Gastrocnemius medialis (tissue), 4 donors: ENCODE results near the gene ZNF697. TPM values are rescaled to one million over a fixed set of nuclear protein-coding genes. Genes with fewer than 3 reads are reported as not detected.

Experiments used
- ATAC-seq, 2 donors: fragments of 150-250 bp; one replicate each; pipeline ENCODE4 v1.9.1; 2016
- DNase-seq, 2 donors: peaks; one replicate each; pipeline ENCODE4 v3.0.0-alpha.2; 2019
- H3K27ac ChIP-seq, 4 donors: fragments of 200-600 bp; sonication (generic); 1 replicate in 1 of 4; 2 replicates in 3 of 4; pipeline ENCODE4 v1.5.1; 2016 to 2018; ENCODE audit warnings: mild to moderate bottlenecking in 2 of 4, moderate library complexity in 1 of 4
- H3K27me3 ChIP-seq, 3 donors: fragments of 200-600 bp; sonication (generic) in 2 of 3; 1 replicate in 1 of 3; 2 replicates in 2 of 3; pipeline versions ENCODE4 v1.5.1 to v1.6.0; 2016 to 2019; ENCODE audit warnings: mild to moderate bottlenecking in 1 of 3, moderate library complexity in 1 of 3
- H3K36me3 ChIP-seq, 2 donors: fragments of 200-600 bp; sonication (generic) in 1 of 2; one replicate each; pipeline ENCODE4 v1.5.1; 2017 to 2018
- H3K4me1 ChIP-seq, 2 donors: fragments of 200-600 bp; sonication (generic) in 1 of 2; one replicate each; pipeline ENCODE4 v1.5.1; 2016 to 2017; ENCODE audit warnings: mild to moderate bottlenecking in 2 of 2
- H3K4me3 ChIP-seq, 4 donors: fragments of 200-600 bp; sonication (generic) in 3 of 4; 1 replicate in 1 of 4; 2 replicates in 3 of 4; pipeline ENCODE4 v1.5.1; 2016 to 2019; ENCODE audit warnings: mild to moderate bottlenecking in 2 of 4
- H3K9me3 ChIP-seq, 3 donors: fragments of 200-600 bp; sonication (generic) in 2 of 3; 1 replicate in 1 of 3; 2 replicates in 2 of 3; pipeline ENCODE4 v1.5.1; 2016 to 2019
- POLR2A ChIP-seq, 2 donors: fragments of 450-650 bp; IDR thresholded peaks; one replicate each; pipeline ENCODE4 v1.6.1; 2017; ENCODE audit warnings: antibody characterized with exemption in 2 of 2, mild to moderate bottlenecking in 2 of 2, moderate library complexity in 2 of 2
- in situ Hi-C, 4 donors: fragments of 200-750 bp; cut with MboI; loops; one replicate each; pipeline versions ENCODE4 v1.15.0 to v1.8.0; 2017; ENCODE audit warnings: low sequenced_read_pairs in 4 of 4
- intact Hi-C: fragments of 100-400 bp; cut with DNase I; formaldehyde crosslinking; loops from one replicate; pipeline ENCODE4 v1.15.1; 2023; ENCODE audit warnings: low total_unique reads
- total RNA-seq, 4 donors: library from RNA; depleted of rRNA; stranded (reverse); fragments of >200 nt; gene quantifications; one replicate each; pipeline versions ENCODE4 v1.1.0 to v1.2.3, GENCODE V29; 2016
- TF ChIP-seq, protein P1 (sequence below), 5 experiments: fragments of 450-650 bp in 3 of 5; fragments of 200-600 bp in 2 of 5; sonication (generic) in 2 of 5; IDR thresholded peaks in 4 of 5; conservative IDR thresholded peaks in 1 of 5; 1 replicate in 4 of 5; 2 replicates in 1 of 5; pipeline ENCODE4 v1.5.1; 2016 to 2019; ENCODE audit warnings: antibody characterized with exemption in 5 of 5, mild to moderate bottlenecking in 3 of 5, moderate library complexity in 3 of 5

Gene ZNF697
- total RNA-seq, 4 donors from 2014 or later: 1.4 to 3.1 (median 2.9) TPM

DNA sequence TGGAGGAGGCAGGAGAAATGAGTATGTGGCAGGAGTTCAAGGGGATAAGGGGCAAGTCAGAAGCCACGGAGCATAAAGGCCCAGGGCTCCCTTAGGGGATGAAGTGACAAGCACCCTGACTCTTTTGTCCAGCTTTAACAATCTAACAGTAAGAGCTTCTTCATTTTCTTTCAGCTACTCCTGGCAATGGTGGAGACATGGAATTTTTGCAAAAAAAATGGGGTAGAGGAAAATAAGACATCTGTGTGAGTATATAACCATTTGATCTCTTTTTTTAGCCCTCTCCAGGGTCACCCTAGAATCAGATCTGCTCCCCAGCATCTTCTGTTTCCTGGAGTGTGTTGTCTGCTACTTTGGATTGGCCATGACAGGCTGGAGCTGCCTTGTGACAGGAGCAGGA is 47.1 kb downstream of the ZNF697 start:
- H3K27ac ChIP-seq: no peak overlapping the region
- intact Hi-C loops (no loop called here), in situ Hi-C loops (no loop called here)
- no peaks in the 10 kb centered on the region for H3K27me3 ChIP-seq
- H3K9me3 ChIP-seq: no peaks in the 10 kb centered on the region
- DNase-seq: no peak
- TF ChIP-seq, protein P1, sequence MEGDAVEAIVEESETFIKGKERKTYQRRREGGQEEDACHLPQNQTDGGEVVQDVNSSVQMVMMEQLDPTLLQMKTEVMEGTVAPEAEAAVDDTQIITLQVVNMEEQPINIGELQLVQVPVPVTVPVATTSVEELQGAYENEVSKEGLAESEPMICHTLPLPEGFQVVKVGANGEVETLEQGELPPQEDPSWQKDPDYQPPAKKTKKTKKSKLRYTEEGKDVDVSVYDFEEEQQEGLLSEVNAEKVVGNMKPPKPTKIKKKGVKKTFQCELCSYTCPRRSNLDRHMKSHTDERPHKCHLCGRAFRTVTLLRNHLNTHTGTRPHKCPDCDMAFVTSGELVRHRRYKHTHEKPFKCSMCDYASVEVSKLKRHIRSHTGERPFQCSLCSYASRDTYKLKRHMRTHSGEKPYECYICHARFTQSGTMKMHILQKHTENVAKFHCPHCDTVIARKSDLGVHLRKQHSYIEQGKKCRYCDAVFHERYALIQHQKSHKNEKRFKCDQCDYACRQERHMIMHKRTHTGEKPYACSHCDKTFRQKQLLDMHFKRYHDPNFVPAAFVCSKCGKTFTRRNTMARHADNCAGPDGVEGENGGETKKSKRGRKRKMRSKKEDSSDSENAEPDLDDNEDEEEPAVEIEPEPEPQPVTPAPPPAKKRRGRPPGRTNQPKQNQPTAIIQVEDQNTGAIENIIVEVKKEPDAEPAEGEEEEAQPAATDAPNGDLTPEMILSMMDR (IDR thresholded peaks at IDR 0.05 in 4 of 5, conservative IDR thresholded peaks at IDR 0.05 in 1 of 5): no peak
- no peak for TF ChIP-seq POLR2A (IDR thresholded peaks at IDR 0.05)
- H3K4me1 ChIP-seq: no peaks in the 10 kb centered on the region
- ATAC-seq: no peak
- H3K36me3 ChIP-seq: no peaks in the 10 kb centered on the region
- H3K4me3 ChIP-seq: no peak overlapping the region

DNA sequence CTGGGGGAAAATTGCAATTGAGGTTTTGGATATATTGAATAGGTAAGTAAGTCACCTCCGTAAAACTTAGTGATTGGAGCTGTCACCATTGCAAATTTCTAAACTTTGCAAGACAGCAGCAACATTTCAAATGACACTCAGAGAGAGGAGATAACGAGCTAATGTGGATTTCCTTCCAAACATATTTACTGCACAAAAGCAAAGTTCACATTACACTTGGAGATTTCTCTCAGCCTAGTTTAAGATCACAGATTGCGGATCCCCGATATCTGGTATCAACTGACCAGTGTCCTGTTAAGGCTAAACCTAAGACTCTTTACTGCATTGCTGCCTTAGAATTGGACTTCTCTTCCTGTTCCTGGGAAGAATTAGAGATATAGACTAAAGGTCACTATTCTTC is 47.5 kb downstream of the ZNF697 start:
- H3K4me1 ChIP-seq: no peaks in the 10 kb centered on the region
- no peaks in the 10 kb centered on the region for H3K27me3 ChIP-seq
- in situ Hi-C loops: no loop called here
- DNase-seq: no peak
- ATAC-seq: no peak
- H3K36me3 ChIP-seq: no peaks in the 10 kb centered on the region
- TF ChIP-seq POLR2A (IDR thresholded peaks at IDR 0.05): no peak
- TF ChIP-seq, protein P1 (IDR thresholded peaks at IDR 0.05 in 4 of 5, conservative IDR thresholded peaks at IDR 0.05 in 1 of 5): no peak
- intact Hi-C loops: no loop called here
- no peak overlapping the region for H3K27ac ChIP-seq
- no peak overlapping the region for H3K4me3 ChIP-seq
- H3K9me3 ChIP-seq: no peaks in the 10 kb centered on the region

DNA sequence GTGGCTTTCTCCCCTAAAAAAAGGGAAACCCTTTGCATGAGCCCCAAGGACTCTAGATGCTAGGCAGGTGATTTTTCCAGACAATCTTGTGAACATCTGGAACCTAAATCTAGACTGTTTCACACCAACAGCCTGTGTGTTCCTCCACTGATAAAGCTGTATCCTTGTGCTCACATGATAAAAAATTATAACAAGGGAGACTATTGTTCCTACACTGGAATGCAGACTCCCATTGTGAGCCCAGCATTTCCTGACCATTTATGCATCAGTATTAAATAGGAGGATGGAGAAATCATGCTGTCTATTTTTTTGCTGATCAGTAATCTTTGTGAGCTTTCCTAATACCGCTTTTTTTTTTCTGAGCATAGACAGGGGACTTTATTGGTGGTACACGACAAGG is 52.5 kb downstream of the ZNF697 start:
- TF ChIP-seq, protein P1 (IDR thresholded peaks at IDR 0.05 in 4 of 5, conservative IDR thresholded peaks at IDR 0.05 in 1 of 5): no peak
- TF ChIP-seq POLR2A (IDR thresholded peaks at IDR 0.05): no peak
- no peaks in the 10 kb centered on the region for H3K36me3 ChIP-seq
- H3K4me3 ChIP-seq: no peak overlapping the region
- no peak for ATAC-seq
- H3K27ac ChIP-seq: no peak overlapping the region
- intact Hi-C loops: no loop called here
- in situ Hi-C loops: no loop called here
- DNase-seq: no peak
- H3K27me3 ChIP-seq: no peaks in the 10 kb centered on the region
- no peaks in the 10 kb centered on the region for H3K9me3 ChIP-seq
- no peaks in the 10 kb centered on the region for H3K4me1 ChIP-seq

DNA sequence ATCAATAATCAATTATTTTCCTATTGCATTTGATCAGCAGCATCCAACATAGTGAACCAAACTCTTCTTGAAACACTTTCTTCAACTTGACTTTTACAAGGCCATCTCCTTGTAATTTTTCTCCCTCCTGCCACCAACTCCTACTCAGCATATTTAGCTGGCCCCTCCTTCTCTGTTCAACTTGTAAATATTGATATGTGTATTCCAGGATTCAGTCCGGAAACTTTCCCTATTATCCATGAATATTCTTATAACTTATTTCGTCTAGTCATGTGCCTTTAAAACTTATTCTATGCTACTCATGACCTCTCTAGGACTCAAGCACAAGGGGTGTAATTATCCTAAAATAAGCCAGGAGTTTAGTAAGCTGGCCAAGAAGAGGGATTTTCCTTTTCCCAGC is 52.9 kb downstream of the ZNF697 start:
- no peaks in the 10 kb centered on the region for H3K4me1 ChIP-seq
- no peaks in the 10 kb centered on the region for H3K27me3 ChIP-seq
- H3K9me3 ChIP-seq: no peaks in the 10 kb centered on the region
- in situ Hi-C loops: no loop called here
- TF ChIP-seq POLR2A (IDR thresholded peaks at IDR 0.05): no peak
- TF ChIP-seq, protein P1 (IDR thresholded peaks at IDR 0.05 in 4 of 5, conservative IDR thresholded peaks at IDR 0.05 in 1 of 5): no peak
- intact Hi-C loops: no loop called here
- no peak overlapping the region for H3K27ac ChIP-seq
- no peak overlapping the region for H3K4me3 ChIP-seq
- DNase-seq: no peak
- H3K36me3 ChIP-seq: no peaks in the 10 kb centered on the region
- ATAC-seq: no peak

DNA sequence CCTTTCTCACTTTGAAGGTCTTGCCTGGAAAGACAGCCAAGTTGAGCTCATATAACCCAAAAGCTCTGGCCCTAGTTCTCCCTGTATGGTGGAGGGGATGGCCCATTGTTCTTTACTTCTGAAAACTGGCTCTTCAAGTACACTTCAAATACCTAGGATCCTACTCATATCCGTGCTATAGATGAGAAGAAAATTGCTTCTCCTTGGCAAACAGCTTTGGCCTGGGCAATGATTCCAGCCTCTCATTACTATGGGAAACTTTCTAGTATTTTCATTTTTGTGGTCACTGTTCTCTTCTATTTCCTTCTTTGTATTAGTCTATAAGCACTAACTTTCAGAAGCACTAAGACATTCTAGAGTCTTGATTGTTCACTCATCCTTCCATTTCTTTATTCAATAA is 53.7 kb downstream of the ZNF697 start:
- ATAC-seq (no peak), DNase-seq (no peak)
- intact Hi-C loops (no loop called here), in situ Hi-C loops (no loop called here)
- H3K4me3 ChIP-seq: no peak overlapping the region
- no peaks in the 10 kb centered on the region for H3K4me1 ChIP-seq
- H3K36me3 ChIP-seq: no peaks in the 10 kb centered on the region
- H3K27me3 ChIP-seq: no peaks in the 10 kb centered on the region
- TF ChIP-seq POLR2A (IDR thresholded peaks at IDR 0.05): no peak
- TF ChIP-seq, protein P1 (IDR thresholded peaks at IDR 0.05 in 4 of 5, conservative IDR thresholded peaks at IDR 0.05 in 1 of 5): no peak
- H3K9me3 ChIP-seq: no peaks in the 10 kb centered on the region
- no peak overlapping the region for H3K27ac ChIP-seq
